Spleen (tissue), 7 donors: ENCODE data around the gene DONSON.

Experiments
- CTCF ChIP-seq, 11 experiments: fragments of 200-600 bp in 7 of 11; fragments of 450-650 bp in 4 of 11; sonication (generic) in 4 of 11; IDR thresholded peaks in 8 of 11; conservative IDR thresholded peaks in 3 of 11; 1 replicate in 7 of 11; 2 replicates in 4 of 11; pipeline versions ENCODE4 v1.4.0 to v1.8.0; 2016 to 2021; ENCODE audit warnings: antibody characterized with exemption in 11 of 11, inconsistent platforms in 4 of 11, mild to moderate bottlenecking in 1 of 11
- POLR2A ChIP-seq, 3 donors: fragments of 450-650 bp; IDR thresholded peaks; one replicate each; pipeline ENCODE4 v1.5.1; 2017; ENCODE audit warnings: antibody characterized with exemption in 3 of 3, mild to moderate bottlenecking in 1 of 3
- POLR2AphosphoS5 ChIP-seq, 3 donors: sonication (generic); formaldehyde crosslinking; IDR thresholded peaks; one replicate each; pipeline ENCODE4 v1.5.1; 2017; ENCODE audit warnings: antibody characterized with exemption in 3 of 3
- donor health status: DM: no; HTN: no; CAD: no; lungs with moderate emphysema.
- donor health status: DM: no; HTN: no; CAD: no.
- donor health status: DM: no; HTN: no; CAD: no.

GRCh38 chr21:33561373-33561772 is 27.1 kb downstream of the DONSON start:
- TF ChIP-seq CTCF (IDR thresholded peaks at IDR 0.05 in 8 of 11, conservative IDR thresholded peaks at IDR 0.05 in 3 of 11) (no peak), POLR2A (IDR thresholded peaks at IDR 0.05) (no peak), POLR2AphosphoS5 (IDR thresholded peaks at IDR 0.05) (no peak)
